ENCODE measurements around the gene ABHD16A.
A peak's percentile ranks its signal among the peaks of the same experiment; 100 is the strongest.
"Not testable (repeated sequence)": the region's sequence is repeated elsewhere in the genome, so short reads cannot be mapped to it uniquely, and the experiment has no call there.

The ABHD16A gene

DNA sequence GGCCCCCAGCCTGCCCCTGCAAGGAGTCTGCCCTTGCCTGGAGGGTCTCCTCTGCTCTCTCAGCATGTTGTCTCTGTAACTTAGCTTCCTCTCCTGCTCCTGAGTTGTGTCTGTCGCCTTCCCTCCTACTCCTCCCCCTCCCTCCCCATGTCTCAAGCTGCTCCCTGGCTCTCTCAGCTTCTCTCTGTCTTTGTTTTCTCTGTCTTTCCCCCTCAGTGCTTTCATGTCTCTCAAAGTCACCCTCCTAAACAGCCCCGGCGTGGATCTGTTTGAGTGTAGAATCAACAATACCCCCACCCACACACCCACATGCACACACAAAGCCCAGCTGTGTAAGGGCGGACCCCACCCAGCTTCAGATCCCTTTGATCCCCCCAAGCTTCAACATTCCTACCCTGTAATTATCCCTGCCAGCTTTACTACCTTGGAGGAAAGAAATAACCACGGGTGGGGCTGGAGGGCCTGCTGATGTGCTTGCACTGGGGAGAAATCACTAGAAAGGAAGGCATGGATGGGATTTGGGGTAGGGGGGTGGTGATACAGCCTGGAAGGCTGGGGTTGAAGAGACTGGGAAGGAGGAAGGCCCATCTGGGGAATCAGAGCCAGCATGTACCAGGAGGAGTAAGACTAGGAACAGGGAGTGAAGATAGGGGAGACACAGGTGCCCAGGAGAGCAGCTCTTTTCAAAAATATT, 11.0 kb upstream of the ABHD16A start:
- no peak for DNase-seq

DNA sequence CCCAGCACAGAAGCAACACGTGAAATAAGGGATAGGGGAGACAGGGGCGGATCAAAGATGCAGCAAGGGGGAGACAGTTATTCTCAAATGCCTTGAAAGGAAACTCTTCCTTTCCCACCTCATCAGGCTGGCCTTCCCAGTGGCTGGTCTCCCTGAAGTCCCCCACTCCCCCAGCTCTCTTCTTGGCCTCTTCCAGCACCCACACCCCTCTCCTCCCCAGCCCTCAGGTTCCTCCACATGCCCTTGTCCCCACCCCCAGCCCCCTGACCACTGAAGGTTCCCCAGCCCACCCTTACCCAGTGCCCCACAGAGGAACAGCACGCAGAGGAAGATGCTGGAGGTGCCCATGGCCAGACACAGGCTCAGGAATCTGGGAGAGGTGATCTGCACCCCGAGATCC, 10.3 kb upstream of the ABHD16A start:
- DNase-seq = no peak

DNA sequence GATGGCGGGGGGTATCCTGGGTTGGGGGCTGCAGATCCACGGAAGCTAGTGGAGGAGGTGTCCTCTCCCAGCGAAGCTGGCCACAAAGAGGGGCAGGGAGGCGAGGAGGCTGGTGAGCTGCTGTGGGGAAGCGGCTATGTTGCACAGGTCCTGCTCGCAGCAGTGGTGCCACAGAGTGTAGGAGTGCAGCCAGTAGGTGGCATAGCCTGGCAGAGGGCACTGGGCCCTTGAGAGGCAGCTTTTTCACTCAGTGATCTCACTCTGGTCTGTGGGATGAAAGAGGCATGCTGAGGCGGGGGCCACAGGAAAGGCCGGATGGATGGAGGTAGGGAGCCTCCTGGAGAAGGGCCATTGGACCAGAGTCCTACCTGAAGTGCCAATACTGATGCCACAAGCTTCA, 9.2 kb upstream of the ABHD16A start:
- DNase-seq = no peak

DNA sequence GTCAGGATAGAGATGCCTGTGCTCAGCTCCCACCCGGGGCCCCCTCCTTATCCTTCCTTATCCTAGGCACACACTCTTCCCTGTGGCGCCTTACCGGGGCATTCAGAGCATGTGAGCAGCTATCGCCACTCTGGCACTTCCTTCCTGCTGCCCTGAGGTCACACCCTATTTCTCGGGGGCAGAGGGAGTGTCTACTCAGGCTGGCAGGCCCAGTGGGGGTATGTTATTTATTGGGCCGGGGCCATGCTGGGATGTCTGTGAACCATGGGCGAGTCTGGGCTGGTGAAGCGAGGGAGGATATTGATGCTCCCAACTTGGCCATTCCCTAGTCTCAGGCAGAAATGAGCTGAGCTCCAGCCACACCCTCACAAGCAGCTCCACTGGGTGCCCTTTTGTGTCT, 8.1 kb upstream of the ABHD16A start:
- DNase-seq = peak; percentile 15

DNA sequence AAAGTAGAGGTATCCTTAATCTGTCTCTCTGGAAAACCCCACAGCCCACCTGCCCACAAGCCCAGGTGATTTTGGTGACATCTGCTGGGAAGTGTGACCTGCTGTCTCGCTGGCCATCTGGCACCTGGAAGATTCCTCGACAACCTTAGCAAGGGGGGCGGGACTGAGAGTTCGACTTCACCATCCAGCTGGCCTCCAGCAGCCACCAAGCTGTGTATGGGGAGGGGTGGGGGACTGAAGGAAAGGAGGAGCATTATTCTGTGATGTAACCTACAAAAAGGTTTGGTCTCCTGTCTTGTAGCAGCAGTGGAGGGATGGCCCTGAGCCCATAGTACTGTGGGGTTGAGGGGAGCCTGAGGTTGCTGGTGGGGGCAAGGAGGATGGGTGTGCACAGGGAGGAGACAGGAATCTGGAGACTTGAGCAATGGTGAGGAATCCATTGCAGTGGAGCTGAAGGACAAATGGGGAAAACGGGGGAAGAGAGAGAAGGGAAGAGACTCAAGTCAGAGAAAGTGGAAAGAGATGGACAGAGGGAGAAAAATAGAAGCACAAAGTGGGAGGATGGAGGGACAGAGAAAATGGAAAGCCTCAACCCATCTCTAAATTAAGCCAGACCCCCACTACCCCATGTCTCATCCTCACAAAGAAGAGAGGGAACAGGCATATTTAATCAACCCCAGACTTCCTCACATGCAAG, 7.5 kb upstream of the ABHD16A start:
- no peak for DNase-seq

DNA sequence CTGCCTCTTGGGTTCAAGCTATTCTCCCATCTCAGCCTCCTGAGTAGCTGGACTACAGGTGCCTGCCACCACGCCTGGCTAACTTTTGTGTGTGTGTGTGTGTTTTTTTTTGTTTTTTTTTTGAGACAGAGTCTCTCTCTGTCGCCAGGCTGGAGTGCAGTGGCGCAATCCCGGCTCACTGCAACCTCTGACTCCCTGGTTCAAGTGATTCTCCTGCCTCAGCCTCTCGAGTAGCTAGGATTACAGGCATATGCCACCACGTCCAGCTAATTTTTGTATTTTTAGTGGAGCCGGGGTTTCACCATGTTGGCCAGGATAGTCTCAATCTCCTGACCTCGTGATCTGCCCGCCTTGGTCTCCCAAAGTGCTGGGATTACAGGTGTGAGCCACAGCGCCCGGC, 6.0 kb upstream of the ABHD16A start:
- not testable (repeated sequence) for DNase-seq

DNA sequence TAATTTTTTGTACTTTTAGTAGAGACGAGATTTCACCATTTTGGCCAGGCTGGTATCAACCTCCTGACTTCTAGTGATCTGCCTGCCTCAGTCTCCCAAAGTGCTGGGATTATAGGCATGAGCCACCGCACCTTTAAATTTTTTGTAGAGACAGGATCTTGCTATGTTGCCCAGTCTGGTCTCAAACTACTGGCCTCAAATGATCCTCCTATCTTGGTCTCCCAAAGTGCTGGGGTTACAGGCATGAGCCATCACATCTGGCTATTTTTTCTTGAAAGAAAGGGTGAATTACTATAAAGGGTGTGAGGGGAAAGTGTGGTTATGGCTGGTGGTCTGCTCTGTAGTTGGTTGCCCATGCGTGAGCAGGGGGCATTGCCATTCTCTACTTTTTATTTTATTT, 5.1 kb upstream of the ABHD16A start:
- DNase-seq = no peak

DNA sequence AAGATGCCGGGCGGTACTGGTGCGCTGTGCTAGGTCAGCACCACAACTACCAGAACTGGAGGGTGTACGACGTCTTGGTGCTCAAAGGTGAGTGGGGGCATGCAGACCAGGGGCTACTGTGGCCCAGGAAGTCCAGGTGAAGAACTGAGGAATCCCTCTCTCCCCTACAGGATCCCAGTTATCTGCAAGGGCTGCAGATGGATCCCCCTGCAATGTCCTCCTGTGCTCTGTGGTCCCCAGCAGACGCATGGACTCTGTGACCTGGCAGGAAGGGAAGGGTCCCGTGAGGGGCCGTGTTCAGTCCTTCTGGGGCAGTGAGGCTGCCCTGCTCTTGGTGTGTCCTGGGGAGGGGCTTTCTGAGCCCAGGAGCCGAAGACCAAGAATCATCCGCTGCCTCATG, 4.6 kb upstream of the ABHD16A start:
- DNase-seq = no peak

DNA sequence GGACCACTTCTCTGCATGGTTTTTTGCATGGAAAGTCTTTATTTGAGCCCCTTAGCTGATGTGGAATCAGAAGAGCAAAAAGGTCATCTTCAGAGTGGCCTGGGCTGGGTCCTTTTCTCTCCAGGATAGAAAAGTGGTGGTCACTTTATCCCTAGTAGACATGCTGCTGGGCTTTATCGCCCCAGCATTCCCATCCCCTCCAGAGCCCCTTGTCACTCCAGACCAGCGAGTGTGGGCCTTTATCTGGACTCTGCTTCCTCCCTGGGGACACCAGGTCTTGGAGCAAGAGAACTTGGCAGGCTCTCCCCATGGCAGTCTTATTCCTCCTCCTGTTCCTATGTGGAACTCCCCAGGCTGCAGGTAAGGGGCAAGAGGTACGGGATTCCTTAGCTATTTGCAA, 3.5 kb upstream of the ABHD16A start, which contains the start of gene LY6G6F:
LY6G6F (plus strand) TSS at position 268 of the 400 bp plus-strand sequence; CDS start at position 309, 41 bp downstream.
- DNase-seq = no peak

DNA sequence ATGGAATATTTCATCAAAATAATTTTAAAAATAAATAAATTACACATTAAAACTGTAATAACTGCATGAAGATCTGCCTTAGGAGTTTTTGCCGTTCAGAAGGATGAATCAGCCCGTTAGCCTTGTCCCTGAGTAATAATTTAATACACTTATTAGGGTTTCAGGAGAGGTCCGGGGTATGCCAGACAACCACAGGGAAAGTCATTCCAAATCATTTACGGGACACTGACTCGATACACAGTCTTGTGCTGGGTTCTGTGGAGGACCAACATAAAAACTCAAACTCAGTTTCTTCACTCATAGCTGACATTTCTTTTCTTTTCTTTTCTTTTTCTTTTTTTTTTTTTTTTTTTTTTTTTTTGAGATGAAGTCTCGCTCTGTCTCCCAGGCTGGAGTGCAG, 2.8 kb upstream of the ABHD16A start:
- no peak for DNase-seq

DNA sequence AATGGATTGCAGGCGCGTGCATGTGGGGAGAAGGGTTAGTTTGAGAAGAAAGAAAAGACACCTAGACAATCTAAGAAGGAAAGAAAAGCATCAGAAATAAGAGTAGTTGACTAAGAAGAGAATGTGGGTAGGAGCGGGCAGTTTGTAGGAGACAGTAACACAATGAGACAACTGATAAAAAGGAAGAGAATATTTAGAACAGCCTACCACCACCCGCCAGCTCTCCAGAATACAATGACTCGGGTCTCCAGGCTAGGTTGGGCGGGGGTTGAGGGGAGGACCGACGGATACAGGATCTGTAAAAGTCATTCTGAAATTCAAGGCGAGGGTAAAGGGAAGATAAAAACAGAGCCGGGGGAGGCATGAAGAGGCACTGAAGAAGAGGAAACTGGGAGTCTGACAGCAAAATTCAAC, 712 bp downstream of the ABHD16A start:
- DNase-seq = no peak

DNA sequence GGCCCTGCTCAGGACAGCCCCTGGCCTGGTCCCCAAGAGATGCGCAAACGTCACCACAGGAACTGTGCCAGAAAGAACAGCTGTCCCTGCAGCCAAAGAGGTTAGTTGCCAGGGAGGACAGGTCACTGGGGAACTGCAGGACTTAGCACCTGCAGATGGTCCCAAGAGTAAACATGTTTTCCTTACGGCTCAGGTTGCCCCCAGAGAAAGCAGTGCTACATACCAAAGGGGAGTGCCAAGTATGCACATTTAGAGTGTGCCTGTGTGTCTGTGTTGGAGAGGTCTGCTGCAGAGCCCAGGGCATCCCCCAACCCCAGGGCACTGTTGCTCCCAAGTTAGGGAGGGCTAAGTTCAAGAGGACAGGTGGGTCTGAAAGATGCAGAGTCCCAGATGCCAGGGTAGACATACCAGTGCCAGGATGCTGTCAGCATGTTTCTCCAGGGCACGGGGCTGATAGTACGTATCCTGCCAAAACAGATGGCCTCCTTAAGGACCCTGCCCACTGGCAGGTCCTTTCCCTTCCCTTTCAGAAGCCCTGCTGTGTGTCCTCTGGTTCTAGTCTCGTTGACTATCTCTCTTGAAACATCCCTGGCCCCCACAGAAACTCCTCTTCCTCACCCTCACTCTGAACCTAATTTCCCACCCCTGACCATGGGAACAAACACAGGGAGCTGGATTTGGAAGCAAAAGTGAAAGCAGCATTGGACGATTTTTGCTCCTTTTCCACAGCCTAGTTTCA, 1.3 kb downstream of the ABHD16A start:
- DNase-seq = no peak

DNA sequence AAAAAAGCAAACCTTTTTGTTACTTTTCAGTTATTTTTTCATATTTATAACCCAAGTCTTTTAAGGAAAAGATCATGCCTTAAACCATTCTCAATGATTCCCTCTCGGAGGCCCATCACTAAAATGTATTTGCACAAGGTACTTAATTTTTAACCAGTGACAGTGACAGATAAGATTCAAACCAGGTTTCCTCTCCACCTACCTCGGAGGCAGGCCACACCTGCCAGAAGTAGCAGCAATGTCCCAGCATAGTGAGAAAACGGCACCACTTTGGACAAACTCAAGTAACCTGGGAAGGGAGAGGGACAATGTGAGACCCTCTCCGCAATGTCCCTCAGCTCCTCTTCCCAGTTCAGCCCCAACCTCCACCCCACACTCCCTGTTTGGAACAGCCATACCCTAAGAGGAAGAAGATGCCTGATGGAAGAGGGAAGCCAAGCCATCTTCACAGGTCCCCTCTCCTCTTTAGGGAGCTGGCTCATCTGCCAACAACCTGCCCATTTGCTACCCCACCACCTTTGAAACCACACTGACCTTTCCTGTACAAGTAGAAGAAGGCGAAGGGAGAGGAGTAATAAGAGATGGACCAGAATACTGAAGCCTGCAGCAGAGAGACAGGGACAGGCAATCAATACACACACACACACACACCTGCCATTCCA, 2.3 kb downstream of the ABHD16A start:
- DNase-seq = no peak

DNA sequence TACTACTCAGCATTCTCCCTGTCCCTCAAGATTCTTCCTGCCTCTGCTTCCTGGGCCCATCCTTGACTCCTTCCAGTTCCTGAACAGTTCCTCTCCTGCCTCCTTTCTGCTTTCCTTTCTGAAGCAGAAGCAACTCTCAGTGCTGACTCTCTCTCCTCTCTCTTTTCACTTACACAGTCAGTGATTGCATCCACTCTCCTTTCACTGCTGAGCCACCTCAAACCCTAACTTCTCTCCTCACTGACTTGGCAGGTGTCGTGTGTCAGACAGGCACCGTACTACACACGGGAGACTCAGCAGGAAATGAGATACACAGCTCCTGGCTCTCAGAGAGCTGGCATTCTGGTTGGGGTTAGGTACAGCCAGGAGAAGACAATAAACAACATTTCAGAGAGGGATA, 5.6 kb downstream of the ABHD16A start:
- no peak for DNase-seq

DNA sequence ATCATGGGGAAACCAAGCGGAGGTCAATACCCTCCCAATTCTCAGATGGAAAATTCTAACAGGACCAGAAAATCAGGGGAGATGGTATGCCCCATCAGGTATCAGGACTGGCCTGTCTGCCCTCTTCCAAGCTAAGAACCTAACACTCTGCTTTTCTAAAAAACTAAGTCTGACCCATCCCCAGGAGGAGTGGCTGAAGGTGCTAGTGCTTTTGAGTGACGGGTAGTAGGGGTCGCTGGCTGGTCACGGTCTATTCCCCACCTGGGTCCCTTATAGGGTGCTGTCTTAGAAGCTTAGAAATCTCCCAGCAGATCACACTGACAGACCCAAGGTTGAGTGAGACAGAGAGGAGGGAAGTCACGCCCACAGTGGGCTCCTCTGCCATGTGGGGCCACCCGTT, 9.6 kb downstream of the ABHD16A start:
- DNase-seq = no peak

DNA sequence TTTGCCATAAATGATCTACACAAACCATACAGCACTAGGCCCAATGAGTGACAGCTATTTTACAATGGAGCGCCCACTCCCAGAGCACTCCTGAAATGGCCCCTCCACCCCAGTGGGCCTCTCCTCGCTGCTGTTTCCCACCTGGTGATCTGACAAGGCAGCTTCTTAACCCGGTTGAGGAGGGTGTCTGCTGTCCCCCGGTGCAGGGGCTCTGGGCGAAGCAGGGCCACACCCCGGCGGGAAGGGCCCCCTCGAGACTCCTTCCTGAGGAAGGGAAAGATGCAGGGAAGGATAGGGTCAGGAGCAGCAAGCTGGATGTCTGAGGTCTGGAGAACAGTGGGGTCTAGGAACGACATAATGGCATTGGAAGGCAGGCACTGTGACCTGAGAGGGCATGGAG, 10.2 kb downstream of the ABHD16A start:
- no peak for DNase-seq

DNA sequence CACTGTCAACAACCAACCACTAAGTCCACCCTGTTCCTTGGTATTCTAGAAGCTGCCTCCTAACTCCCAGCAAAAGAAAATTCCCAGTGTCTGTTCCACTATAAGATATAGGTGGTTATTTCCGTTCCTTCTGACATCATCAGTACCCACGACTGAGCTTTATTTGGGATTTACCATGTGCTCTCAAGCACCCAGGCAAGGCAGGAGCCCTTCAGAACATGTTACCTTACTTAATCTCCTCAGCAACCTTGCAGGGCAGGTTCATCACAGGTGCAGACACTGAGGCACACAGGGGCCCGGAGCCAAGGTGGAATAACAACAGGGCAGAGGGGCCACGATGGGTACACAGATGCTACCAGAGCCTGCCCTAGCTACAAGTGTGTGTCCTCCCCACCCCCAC, 10.8 kb downstream of the ABHD16A start:
- no peak for DNase-seq

DNA sequence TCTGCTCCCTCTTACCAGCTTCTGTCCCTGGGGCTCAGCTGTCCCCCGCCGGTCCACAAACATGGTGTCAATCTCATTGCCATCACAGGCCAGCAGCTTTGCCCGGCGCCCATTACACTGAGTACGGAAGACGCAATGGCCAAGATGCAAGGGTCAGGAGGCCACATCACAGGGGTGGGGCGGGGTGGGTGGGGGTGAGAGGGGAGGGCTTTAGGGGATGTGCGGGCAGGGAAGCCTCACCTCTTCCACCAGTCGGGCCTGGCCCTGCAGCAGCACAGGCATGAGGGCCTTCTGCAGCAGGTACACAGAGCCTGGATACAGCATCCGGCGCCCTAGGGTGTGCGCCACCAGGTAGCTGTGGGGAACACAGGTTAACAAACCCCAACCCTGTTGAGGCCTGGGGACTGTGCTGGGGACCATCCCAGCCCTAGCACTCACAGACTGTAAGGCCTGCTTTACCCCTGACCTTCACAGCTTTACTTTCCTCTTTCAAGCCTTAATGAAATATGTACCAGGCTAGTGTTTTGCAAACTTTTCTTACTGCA, 11.5 kb downstream of the ABHD16A start:
- DNase-seq = no peak

DNA sequence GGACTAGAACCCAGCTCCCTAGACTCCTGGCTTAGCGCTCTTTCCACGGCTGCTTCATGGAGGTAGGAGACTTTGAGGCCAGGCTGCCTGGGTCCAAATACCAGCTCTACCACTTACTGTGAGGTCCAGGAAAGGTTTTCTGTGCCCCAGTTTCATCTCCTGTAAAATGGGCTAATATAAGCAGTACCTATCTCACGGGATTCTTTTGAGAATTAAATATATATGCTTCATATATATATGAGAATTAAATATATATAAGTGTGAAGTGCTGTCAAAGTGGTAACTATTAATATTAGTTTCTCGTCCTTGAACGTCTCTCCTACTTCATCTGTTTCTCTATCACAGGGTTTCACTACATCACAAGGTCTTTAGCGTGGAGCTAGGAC, 12.1 kb downstream of the ABHD16A start:
- DNase-seq = no peak

DNA sequence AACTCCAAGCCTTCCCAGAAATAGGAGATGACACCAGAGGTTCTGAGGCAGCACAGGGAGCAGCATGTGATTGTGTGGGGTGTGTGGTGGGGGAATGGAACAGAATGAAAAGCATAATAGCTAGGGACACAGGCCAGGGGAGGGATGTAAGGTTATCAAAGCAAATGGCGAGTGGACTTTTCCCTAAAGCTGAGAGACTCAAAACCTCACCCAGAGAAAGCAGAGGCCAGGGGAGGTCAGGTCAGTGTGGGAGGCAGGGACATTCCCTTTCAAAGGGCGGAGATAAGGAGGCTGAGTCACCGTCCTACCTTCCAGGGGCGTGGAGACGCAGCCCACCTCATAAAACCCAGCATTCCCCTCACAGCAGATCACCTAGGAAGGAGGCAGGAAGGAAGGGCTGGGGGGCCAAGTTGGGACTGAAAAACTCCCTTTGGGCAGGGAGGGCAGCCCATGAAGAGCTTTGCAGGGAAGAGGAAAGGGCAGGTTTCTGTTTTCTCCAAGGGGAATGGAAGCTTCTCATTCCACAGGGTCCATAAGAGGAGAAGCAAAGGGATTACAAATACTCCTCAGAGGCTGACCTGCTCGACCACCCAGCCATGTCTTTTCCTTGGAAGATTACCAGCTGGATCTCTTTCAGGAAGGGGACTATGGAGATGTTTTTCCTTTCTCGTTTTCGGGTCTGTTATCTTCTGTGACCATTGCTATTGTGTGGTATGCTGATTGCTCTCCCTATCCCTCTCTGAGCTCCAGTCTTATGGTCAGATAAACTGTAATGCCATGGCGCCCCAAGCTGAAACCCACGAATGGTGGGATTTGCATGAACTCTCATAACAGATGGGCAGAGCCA, 12.7 kb downstream of the ABHD16A start:
- DNase-seq = no peak

DNA sequence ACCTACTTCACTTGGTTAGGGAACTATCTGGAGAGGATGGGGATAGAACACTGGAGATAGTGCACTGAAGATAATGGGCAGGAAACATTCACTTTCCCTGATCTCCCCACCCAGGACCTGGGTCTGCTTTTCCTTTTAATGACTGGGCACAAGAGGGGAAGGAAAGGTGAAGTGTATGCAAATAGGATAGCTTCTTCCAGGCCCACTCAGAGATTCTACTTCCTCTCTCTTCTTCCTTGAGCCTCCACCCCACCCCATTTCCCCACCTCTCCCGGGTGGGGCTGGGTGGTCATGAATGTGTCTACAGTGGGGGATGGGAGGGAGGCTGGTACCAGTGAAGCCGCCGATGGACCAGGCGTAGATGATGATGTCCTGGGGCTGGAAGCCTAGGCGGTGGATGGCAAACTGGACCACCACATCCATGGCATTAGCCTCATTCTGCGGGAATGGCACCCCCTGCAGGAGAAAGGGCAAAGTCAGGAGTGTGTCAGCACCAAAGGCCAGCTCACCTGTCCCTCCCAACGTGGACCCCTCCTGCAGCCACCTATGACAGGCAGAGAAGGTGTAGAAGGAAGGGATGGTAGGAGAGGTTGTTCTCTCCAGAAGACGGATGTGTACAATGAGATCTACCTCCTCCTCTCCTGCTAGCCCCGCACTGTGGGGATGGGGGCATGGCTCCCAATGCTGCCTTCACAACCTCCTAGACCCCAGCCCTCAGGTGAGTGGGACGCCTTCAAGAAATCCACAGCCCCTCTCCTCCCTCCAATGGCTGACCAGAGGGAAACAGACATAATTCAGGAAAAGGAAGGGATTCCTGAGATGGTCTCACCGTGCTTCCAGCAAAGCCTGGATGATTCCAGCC, 13.6 kb downstream of the ABHD16A start:
- no peak for DNase-seq
